Stimulated activated CD4-positive, alpha-beta T cell treated with anti-CD3 and anti-CD28 coated beads, Interleukin-4, amount 100 ng/mL, for 24 hours (primary cell): ENCODE measurements around the gene IFNA17.
"Not testable (repeated sequence)": the region's sequence is repeated elsewhere in the genome, so short reads cannot be mapped to it uniquely, and the experiment has no call there.

Source experiments
- DNase-seq: peaks from one replicate; pipeline ENCODE4 v3.0.0-alpha.2; 2020

The IFNA17 gene

DNA sequence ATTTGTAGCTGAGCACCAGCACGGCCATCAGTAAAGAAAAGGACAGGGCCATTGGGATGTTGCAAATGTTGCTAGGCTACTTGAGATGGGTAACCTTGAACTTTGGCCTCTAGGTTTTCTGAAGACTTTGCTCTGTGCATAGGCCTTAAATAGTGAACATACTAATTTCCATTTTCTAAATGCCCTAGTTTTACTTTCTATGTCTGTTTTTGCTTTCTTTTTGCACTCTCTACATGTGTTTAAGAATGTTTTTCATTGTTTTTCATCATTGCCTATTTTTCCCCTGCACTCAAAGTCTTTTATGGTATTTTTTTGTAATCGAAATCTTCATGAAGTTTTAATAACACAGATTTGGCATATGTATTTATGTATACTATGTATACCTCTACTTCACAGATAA, at the start of gene IFNA17:
TSS of gene IFNA17 (minus strand) at position 101 of the 400 bp plus-strand sequence. CDS start at position 52, 49 bp downstream.
- no peak for DNase-seq

DNA sequence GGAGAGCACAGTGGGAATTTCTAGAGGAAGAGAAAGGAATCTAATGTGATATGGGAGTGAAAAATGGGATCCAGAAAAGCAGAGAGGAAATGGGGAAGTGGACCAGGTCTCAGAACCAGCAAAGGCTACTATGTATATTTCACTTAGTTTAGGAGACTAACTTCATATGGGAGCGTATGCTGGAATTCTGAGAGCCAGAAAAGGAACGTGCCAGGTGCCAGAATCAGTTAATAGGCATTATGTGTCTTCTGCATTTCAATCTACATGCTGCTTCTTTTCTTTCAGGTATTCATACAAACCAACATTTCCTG, 40.3 kb upstream of the IFNA17 start:
- no peak for DNase-seq

DNA sequence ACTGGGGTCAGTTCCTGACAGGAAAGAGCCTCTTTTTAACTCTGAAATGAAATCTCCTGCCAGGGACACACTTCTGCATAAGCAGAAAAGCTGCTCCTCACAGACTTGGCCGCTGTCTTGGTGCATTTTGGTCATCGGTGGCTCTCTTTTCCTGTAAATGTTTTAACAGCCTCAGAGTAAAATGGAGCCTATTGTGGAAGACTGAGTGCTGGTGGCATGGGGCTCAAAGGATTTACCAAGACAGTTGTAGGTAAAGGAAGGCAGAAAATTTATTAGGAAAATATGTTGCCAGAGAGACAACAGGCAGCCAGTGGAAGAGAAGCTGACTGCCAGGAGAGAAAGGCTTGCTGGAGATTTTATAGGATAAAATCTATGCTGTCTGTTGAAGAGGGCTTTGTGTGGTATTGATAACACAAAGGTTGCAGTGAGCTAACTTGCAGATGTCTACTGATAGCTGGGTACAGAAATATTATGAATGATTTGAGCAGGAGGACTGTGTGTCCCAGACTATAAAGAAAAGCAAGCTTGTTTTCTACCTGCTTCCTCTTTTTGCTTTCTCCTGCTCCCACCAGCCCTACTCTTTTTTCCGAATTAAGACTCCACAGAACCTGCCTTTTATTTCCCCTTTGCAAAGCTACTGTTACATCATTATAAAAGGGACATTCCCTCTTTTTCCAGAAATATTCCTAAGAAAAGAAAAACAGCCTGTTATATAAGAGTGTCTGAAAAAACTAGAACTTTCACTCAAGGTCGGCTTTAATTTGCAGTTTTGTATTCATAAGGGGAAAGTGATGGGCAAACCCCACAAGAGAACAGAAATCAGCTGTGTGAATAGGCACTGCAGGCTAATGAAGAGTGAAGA, 39.7 kb upstream of the IFNA17 start:
- DNase-seq: no peak

DNA sequence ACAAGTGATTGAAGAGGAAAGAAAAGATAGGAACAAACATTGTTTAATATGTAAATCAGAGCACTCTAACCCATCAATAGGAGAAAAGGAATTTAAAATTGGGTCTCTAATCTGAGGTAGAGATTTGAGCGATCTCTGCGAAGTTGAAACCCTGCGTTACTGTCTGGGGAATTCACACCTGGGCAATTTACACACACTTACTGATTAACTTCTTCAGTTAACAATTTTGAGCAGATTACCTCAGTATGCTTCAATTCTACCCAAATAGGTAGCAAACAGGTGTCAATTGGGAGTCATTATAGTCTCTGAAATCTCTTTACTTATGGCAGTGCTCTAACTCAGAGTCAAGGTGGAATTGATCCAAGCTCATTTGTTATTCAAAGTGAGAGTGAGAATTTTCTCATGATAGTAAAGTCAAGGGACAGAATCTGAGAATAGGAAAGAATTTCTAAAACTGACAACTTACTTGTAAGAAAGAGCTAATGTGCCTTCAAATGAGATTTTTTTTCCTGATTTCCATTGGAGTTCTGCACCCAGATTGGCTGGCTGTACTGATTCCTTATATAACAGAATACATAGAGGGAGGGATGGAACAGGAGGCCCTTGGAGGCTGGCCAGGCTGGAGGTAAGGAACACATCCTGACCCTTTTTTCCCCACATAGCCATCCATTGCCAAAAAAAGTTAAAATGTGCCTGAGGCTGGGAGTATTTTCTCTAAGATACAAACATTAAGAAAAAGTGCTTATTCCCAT, 38.9 kb upstream of the IFNA17 start:
- DNase-seq: no peak

DNA sequence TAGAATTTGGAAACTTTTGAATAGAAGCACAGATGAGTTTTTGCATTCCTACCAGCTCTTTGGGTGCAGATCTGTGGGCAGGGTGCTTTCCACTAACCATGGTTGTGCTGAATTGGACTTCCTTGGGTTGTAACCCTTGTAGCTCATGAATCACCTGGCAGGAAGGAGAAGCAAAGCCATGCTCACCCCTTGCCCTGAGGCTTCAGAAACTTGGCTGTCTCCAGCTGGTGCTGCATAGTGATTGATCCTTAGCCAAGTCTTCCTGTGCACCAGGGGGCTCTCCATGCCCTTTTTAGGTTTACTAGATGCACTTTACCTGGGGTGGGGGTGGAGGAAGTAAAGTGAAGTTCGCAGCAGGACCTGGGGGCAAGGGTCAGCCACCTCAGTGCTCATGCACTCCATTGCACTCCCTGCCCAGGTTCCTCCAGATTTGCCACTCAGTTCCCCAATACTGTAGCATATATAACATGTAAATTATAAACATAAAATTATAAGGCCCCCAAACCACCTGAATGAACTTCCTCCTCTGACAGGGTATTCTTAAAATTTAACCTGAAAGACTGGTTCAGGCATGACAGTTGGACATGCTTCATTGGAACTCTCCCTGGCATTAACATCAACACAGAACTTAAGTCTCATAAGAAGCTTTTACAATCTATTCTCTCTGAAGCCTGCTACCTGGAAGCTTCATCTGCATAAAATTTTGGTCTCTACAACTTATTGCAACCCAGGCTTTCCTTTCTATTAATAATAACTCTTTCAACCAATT, 37.6 kb upstream of the IFNA17 start:
- no peak for DNase-seq

DNA sequence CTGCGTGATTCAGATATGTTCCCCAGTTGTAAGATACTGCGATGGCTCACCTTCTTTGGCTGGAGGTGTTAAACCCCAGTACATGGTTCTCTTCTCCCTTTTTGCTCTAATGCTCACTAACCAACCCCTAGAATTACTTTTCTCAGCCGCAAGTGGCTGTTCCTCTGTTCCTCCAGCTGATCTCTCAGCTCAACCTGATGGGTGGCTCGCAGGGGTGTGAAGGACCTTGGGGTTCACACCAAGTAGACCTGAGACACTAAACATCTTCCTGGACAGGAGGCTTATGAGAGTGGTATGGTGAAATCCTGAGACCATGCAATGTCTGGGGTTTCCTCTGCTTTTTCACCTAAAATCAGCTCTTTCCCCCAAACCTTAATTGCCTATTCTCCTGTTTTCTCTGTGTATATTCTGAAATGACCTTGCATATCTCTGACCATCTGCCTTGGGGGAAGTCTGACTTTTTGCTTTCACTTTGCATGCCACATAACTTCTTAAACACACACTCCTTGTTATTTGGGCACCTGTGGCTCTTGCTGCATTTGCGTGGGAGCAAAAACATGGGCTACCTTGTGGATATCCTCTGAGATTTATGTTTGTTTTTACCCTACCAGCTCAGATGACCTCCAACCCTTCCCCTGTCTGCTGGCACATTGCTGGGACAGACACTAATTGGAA, 27.7 kb upstream of the IFNA17 start:
- DNase-seq: no peak

DNA sequence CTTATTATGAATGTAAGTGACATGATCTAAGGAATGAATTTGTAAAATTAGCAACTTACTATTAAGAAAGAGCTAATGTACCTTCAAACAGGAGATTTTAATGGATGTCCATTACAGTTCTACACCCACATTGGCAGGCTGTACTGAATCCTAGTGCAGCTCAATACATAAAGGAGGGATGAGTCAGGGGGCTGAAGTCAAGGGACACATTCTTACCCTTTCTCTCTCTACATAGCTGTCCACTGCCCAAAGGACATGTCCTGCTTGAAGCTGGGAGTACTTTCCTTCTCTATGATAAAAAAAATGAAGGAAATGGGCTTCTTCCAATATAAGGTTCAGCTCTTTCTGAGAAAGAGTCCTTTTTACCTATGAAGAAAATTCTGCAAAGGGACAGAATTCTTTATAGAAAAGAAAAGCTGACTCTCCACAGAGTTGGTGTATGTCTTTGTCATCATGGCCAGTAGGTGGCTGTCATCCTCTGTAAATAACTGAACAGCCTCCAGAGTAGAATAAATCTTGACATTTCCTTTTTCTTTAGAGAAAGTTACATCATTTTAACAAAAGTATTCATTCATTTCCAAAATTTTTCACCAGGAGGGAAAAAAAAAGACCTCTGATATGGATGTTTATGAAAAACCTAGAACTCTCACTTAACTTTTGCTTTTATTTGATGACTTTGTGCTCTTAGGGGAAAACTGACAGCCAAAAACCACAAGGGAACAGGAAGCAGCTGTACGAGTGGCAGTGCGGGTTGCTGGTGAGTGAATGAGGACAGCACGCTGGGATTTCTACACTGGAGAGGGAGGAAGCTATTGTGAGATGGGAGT, 24.9 kb upstream of the IFNA17 start:
- no peak for DNase-seq

DNA sequence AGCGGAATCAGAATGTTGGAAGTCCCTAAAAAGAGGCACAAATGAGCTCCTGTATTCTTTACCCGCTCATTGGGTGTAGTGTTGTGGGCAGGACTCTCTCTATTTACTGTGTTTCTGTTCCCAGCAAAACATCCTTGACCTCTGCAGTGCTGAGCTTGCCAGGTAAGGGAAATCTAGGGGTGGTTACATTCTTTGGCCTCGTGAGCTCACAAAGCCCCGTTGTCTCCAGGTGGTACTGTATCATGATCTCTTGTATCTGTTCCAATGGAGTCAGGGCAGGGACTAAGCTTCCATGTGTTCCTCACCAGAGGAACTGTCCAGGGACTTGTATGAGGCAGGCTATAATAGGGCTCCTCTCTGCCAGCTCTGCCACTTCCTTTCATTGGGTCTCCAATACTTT, 23.6 kb upstream of the IFNA17 start:
- no peak for DNase-seq

DNA sequence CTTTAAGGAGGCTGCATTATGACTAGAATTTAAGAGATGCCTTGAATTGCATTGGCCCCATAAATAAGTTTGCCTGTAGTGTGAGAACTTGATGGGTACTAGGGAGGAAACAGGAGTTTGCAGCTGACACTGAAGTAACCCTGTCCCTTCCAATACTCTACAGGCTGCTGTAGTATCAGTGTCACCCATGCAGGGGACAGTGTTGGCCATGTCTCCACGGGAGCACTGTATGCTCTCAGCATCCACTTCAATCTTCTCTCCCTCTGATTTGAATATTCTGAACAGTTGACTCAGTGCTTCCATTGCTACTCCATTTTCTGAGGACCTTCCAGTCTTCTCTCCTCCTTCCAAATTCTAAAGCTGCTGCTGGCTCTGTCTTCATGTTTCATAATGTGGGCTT, 23.2 kb upstream of the IFNA17 start:
- DNase-seq: no peak

DNA sequence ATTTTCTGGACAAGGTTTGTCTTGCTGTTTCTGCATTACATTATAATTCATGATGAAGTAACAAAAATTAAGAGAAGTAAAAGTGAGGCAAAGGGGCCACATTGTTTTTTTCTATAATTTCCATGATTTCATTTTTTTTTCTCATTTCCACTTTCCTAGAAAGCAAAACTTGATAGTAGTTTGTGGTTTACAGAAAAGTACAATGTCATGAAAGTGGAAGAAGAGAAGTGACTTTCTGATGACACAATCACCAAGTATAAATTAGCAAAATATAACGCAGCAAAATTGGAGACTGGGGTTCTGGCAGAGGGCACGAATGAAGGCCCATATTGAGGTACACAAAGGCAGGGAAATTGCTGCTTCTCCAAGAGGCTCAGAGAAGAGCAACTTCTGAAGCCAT, 16.8 kb upstream of the IFNA17 start:
- no peak for DNase-seq

DNA sequence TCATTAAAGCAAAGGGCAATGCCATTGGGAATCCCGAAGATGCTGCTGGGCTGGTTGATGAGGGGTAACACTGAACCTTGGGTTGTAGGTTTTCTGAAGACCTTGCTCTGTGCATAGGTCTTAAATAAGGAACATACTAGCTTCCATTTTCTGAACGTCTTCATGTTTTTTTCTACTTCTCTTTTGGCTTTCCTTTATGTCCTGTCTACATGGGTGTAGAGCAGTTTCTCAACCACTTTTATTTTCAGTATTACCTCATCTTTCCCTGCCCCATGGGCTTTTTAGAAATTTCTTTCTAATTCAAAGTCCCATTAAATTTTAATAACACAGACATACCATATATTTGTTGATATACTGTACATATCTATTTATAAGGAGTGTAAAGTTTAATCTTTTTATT, 11.9 kb upstream of the IFNA17 start, which contains the start of gene IFNA14:
TSS of gene IFNA14 (minus strand) at position 95 of the 400 bp plus-strand sequence. CDS start at position 25, 70 bp downstream.
- DNase-seq: no peak

DNA sequence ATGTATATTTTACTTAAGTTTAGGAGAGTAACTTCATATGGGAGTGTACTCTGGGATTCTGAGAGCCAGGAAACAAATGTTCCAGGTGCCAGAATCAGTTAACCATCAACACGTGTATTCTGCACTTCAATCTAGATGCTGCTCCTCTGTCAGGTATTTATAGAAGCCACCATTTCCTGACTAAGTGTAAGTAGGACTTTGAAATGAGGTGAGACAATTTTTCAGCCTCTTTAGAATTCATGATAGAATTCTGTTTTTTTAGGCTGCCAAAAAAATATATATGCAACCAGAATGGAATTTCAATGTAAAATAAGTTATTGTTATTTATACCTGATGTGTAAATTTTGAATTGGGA, 8.3 kb upstream of the IFNA17 start:
- DNase-seq: not testable (repeated sequence)

DNA sequence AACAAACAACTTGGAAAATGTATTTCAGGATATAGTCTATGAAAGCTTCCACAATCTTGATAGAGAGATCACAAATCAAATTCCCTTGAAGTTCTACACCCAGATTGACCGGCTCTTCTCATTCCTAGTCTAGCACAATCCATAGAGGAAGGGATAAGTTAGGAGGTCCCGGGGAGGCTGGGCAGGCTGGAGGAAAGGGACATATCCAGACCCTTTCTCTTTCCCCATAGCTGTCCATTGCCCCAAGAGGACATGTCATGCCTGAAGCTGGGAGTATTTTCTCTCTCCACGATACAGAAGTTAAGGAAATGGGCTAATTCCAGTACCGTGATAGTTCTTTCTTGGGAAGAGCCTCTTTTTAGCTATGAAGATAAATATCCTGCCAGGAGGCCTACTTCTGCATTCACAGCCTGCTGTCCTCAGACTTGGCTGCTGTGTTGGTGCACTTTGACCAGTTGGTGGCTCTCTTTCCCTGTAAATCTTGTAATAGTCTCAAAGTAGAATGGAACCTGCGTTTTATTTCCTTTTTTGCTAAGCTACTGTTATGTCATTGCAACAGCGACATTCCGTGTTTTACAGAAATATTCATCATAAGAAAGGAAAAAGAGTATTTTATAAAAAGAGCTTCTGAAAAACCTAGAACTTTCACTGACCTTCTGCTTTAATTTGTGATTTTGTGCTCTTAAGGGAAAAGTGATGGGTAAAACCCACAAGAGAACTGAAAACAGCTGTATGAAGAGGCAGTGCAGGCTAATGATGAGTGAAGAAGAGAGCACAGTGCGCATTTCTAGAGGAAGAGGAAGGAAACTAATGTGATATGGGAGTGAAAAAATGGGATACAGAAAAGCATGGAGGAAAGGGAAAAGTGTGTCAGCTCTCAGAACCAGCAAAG, 7.7 kb upstream of the IFNA17 start:
- not testable (repeated sequence) for DNase-seq

DNA sequence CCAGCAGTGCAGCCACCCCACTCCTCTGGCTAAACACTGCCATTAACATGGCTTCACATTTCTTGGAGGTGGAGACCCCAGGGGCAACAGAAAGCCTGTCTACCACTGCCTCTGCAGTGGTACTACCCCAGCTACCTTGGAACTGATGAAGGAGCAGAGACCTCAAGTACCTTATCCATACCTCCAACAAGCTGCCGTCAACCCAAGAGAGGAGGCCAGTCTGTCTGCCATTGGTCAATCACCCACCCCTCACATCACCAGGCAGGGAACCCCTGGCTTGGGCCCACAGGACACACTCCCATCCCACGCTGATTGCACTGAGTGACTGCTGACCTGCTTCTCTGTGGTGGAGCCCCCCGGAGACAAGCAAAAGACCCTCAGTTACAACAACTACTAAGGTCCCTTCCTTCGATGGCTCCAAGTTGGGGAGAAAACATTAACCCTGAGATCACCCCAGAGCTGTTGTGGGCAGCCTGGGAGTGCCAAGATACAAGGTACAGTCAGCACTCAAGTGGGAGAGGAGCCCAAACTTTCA, 6.2 kb upstream of the IFNA17 start:
- DNase-seq: no peak

DNA sequence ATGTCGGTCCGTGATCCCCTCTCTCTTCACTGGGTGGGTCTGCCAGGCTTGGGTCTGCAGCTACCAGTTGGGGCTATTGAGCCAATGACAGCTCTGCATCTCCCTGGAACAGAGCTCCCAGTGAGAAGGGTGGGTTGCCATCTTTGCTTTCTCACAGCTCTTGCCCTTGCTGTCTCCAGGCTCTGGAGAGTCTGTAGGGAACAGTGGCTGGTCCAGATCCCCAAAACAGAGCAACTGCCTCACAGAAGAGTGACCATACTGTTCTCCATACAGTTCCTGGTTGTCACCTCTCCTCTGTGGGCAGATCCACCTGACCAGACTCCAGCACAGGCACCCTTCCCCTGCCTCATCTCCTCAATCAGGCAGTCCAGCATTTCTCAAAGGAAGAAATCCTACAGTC, 5.2 kb upstream of the IFNA17 start:
- no peak for DNase-seq

DNA sequence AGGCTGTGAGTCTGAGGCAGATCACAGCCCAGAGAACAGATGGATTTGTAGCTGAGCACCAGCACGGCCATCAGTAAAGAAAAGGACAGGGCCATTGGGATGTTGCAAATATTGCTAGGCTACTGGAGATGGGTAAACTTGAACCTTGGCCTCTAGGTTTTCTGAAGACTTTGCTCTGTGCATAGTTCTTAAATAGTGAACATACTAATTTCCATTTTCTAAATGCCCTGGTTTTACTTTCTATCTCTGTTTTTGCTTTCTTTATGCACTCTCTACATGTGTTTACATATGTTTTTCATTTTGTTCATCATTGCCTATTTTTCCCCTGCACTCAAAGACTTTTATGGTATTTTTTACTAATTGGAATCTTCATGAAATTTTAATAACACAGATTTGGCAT, 10.8 kb downstream of the IFNA17 start, which contains the start of gene IFNA16:
TSS of gene IFNA16 (minus strand) at position 101 of the 400 bp plus-strand sequence. CDS start at position 95, 6 bp downstream.
- not testable (repeated sequence) for DNase-seq

DNA sequence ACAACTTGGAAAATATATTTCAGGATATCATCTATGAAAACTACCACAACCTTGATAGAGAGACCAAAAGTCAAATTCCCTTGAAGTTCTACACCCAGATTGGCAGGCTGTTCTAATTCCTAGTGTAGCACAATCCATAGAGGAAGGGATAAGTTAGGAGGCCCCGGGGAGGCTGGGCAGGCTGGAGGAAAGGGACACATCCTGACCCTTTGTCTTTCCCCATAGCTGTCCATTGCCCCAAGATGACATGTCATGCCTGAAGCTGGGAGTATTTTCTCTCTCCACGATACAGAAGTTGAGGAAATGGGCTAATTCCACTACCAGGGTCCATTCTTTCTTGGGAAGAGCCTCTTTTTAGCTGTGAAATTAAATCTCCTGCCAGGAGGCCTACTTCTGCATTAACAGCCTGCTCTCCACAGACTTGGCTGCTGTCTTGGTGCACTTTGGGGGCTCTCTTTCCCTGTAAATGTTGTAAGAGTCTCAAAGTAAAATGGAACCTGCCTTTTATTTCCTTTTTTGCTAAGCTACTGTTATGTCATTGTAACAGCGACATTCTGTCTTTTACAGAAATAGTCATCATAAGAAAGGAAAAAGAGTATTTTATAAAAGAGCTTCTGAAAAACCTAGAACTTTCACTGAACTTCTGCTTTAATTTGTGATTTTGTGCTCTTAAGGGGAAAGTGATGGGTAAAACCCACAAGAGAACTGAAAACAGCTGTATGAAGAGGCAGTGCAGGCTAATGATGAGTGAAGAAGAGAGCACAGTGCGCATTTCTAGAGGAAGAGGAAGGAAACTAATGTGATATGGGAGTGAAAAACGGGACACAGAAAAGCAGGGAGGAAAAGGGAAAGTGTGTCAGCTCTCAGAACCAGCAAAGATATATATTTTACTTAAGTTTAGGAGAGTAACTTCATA, 14.4 kb downstream of the IFNA17 start:
- not testable (repeated sequence) for DNase-seq

DNA sequence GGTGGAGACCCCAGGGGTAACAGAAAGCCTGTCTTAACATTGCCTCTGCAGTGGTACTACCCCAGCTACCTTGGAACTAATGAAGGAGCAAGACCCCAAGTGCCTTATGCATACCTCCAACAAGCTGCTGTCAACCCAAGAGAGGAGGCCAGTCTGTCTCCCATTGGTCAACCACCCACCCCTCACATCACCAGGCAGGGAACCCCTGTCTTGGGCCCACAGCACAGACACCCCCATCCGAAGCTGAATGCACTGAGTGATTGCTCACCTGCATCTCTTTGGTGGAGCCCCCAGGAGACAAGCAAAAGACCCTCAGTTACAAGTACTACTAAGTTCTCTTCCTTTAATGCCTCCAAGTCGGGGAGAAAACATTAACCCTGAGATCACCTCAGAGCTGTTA, 15.9 kb downstream of the IFNA17 start:
- DNase-seq: not testable (repeated sequence)

DNA sequence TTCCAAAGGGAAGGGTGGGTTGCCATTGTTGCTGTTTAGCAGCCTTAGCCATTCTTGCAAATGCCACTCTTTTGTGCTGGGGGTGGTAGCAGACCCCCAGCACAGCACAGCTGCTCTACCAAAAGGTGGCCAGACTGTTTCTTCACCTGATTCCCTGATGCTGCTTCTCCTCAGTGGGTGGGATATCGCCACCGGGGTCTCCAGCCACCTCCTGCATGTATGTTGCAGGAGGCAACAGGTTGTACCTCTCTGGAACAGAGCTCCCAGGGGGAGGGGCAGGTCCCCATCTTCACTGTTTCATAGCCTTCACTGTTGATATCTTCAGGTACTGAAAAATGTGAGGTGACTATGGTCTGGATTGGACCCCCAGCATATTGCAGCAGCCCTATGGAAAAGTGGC, 17.2 kb downstream of the IFNA17 start:
- DNase-seq: not testable (repeated sequence)
